H9 (cell line): ENCODE results near the gene AP1S3. TPM values are rescaled to one million over a fixed set of nuclear protein-coding genes. Genes with fewer than 3 reads are reported as not detected.

Experiments
- DNase-seq: peaks from one replicate; pipeline ENCODE4 v3.0.0-alpha.2; 2017
- H2AFZ ChIP-seq: one replicate; pipeline ENCODE4 v1.6.1; 2013; ENCODE audit warnings: mild to moderate bottlenecking, low read length, control low read depth, moderate library complexity
- H2AK5ac ChIP-seq: 2 replicates; pipeline ENCODE4 v1.6.1; 2013; ENCODE audit warnings: low read length, control low read depth, mixed read lengths; ENCODE audit not compliant: insufficient read length
- H2BK120ac ChIP-seq: one replicate; pipeline ENCODE4 v1.6.1; 2013; ENCODE audit warnings: low read depth, mild to moderate bottlenecking, low read length, control low read depth, inconsistent platforms; ENCODE audit not compliant: poor library complexity, severe bottlenecking
- H2BK12ac ChIP-seq: 2 replicates; pipeline ENCODE4 v1.6.1; 2013; ENCODE audit warnings: low read length, control low read depth, mixed read lengths, low read depth; ENCODE audit not compliant: insufficient read length
- H2BK15ac ChIP-seq: 2 replicates; pipeline ENCODE4 v1.6.1; 2013; ENCODE audit warnings: low read depth, low read length, control low read depth
- H2BK20ac ChIP-seq: one replicate; pipeline ENCODE4 v1.6.1; 2013; ENCODE audit warnings: low read depth, mild to moderate bottlenecking, low read length, control low read depth, inconsistent platforms; ENCODE audit not compliant: poor library complexity, severe bottlenecking
- H2BK5ac ChIP-seq: 2 replicates; pipeline ENCODE4 v1.6.1; 2013; ENCODE audit warnings: low read length, control low read depth, mixed read lengths; ENCODE audit not compliant: insufficient read length
- H3K14ac ChIP-seq: 2 replicates; pipeline ENCODE4 v1.6.1; 2013; ENCODE audit warnings: low read length, control low read depth; ENCODE audit not compliant: insufficient read depth
- H3K18ac ChIP-seq: 2 replicates; pipeline ENCODE4 v1.6.1; 2013; ENCODE audit warnings: low read depth, mild to moderate bottlenecking, mixed read lengths, low read length, control low read depth; ENCODE audit not compliant: insufficient read length
- H3K23ac ChIP-seq: 2 replicates; pipeline ENCODE4 v1.6.1; 2013; ENCODE audit warnings: low read length, control low read depth, mixed read lengths, low read depth; ENCODE audit not compliant: insufficient read length
- H3K23me2 ChIP-seq: 2 replicates; pipeline ENCODE4 v1.6.1; 2013; ENCODE audit warnings: low read depth, mild to moderate bottlenecking, mixed read lengths, low read length, control low read depth; ENCODE audit not compliant: insufficient read length, poor library complexity, severe bottlenecking
- H3K27ac ChIP-seq: 2 replicates; pipeline ENCODE4 v1.5.1; 2013; ENCODE audit warnings: low read length, control low read depth, mixed read lengths, low read depth; ENCODE audit not compliant: insufficient read length
- H3K27me3 ChIP-seq: 2 replicates; pipeline ENCODE4 v1.6.1; 2013; ENCODE audit warnings: low read length, control low read depth, inconsistent platforms; ENCODE audit not compliant: insufficient read depth
- H3K4ac ChIP-seq: 2 replicates; pipeline ENCODE4 v1.6.1; 2013; ENCODE audit warnings: low read depth, mild to moderate bottlenecking, control low read depth, inconsistent platforms, low read length, moderate library complexity
- H3K4me1 ChIP-seq: 2 replicates; pipeline ENCODE4 v1.6.1; 2013; ENCODE audit warnings: low read length, control low read depth, inconsistent platforms; ENCODE audit not compliant: insufficient read depth
- H3K4me2 ChIP-seq: 2 replicates; pipeline ENCODE4 v1.6.1; 2013; ENCODE audit warnings: low read length, control low read depth, mixed read lengths; ENCODE audit not compliant: insufficient read length, insufficient read depth
- H3K56ac ChIP-seq: 2 replicates; pipeline ENCODE4 v1.6.1; 2013; ENCODE audit warnings: low read depth, mild to moderate bottlenecking, mixed read lengths, low read length, control low read depth; ENCODE audit not compliant: insufficient read length
- H3K79me1 ChIP-seq: 2 replicates; pipeline ENCODE4 v1.6.1; 2013; ENCODE audit warnings: low read depth, mild to moderate bottlenecking, moderate library complexity, low read length, control low read depth, inconsistent platforms; ENCODE audit not compliant: insufficient read depth, poor library complexity, severe bottlenecking
- H3K79me2 ChIP-seq: 2 replicates; pipeline ENCODE4 v1.6.1; 2013; ENCODE audit warnings: low read length, control low read depth, inconsistent platforms; ENCODE audit not compliant: insufficient read depth
- H3K9ac ChIP-seq: 2 replicates; pipeline ENCODE4 v1.6.1; 2013; ENCODE audit warnings: low read length, control low read depth, mixed read lengths; ENCODE audit not compliant: insufficient read length; ENCODE audit errors: extremely low read depth
- H3K9me3 ChIP-seq: one replicate; pipeline ENCODE4 v1.6.1; 2013; ENCODE audit warnings: low read depth, low read length, inconsistent platforms; ENCODE audit not compliant: control insufficient read depth
- H3T11ph ChIP-seq: one replicate; pipeline ENCODE4 v1.6.1; 2013; ENCODE audit warnings: mild to moderate bottlenecking, low read length, control low read depth, inconsistent platforms
- H4K20me1 ChIP-seq: one replicate; pipeline ENCODE4 v1.6.1; 2013; ENCODE audit not compliant: control insufficient read depth, insufficient read length, insufficient read depth
- H4K5ac ChIP-seq: 2 replicates; pipeline ENCODE4 v1.6.1; 2013; ENCODE audit warnings: low read depth, mild to moderate bottlenecking, mixed read lengths, low read length, control low read depth; ENCODE audit not compliant: insufficient read length
- H4K8ac ChIP-seq: replicated peaks from 2 replicates; pipeline ENCODE4 v1.6.1; 2013; ENCODE audit warnings: low read length, control low read depth, mixed read lengths, low read depth; ENCODE audit not compliant: insufficient read length
- H4K91ac ChIP-seq: 2 replicates; pipeline ENCODE4 v1.6.1; 2013; ENCODE audit warnings: low read depth, mild to moderate bottlenecking, moderate library complexity, mixed read lengths, low read length, control low read depth; ENCODE audit not compliant: insufficient read length
- H3K27ac Mint-ChIP-seq, 3 experiments: 2 replicates in 2 of 3; 3 replicates in 1 of 3; pipeline ENCODE4 v1.8.0; 2020 to 2021; ENCODE audit warnings: mixed read lengths in 3 of 3, mild to moderate bottlenecking in 1 of 3, moderate library complexity in 1 of 3
- H3K27me3 Mint-ChIP-seq: 2 replicates; pipeline ENCODE4 v1.8.0; 2021; ENCODE audit warnings: low read depth, mild to moderate bottlenecking, moderate library complexity, mixed read lengths
- H3K36me3 Mint-ChIP-seq, 3 experiments: 2 replicates in 2 of 3; 3 replicates in 1 of 3; pipeline ENCODE4 v1.8.0; 2020 to 2021; ENCODE audit warnings: low read depth in 3 of 3, mixed read lengths in 3 of 3; ENCODE audit not compliant: insufficient read depth in 1 of 3
- H3K4me1 Mint-ChIP-seq, 2 experiments: 2 replicates each; pipeline ENCODE4 v1.8.0; 2020; ENCODE audit warnings: mixed read lengths in 2 of 2
- H3K4me3 Mint-ChIP-seq, 2 experiments: 2 replicates in 1 of 2; 3 replicates in 1 of 2; pipeline ENCODE4 v1.8.0; 2020 to 2021; ENCODE audit warnings: mild to moderate bottlenecking in 2 of 2, mixed read lengths in 2 of 2, moderate library complexity in 1 of 2
- H3K9me3 Mint-ChIP-seq, 2 experiments: 2 replicates in 1 of 2; 3 replicates in 1 of 2; pipeline ENCODE4 v1.8.0; 2020; ENCODE audit warnings: mild to moderate bottlenecking in 2 of 2, mixed read lengths in 2 of 2, moderate library complexity in 1 of 2
- CTCF ChIP-seq: fragments of 200-600 bp; sonication (generic); conservative IDR thresholded peaks from 3 replicates; pipeline ENCODE4 v1.8.0; 2021; ENCODE audit warnings: antibody characterized with exemption, mild to moderate bottlenecking
- WGBS: extraction: QIAGEN DNeasy Blood & Tissue Kit; methylation state at CpG from one replicate; pipeline ENCODE4 v1.1.7; 2013; ENCODE audit warnings: missing lambda C conversion rate, low lambda C conversion rate, mixed read lengths; ENCODE audit not compliant: insufficient read length; ENCODE audit errors: extremely low coverage; 5-methylcytosine and 5-hydroxymethylcytosine counted together
- total RNA-seq: library from RNA; stranded (reverse); gene quantifications from 2 replicates; pipeline ENCODE4 v1.2.1, GENCODE V29; 2021

AP1S3 gene
- total RNA-seq, 1 experiment from 2014 or later = 8.7 TPM

- H2AK5ac ChIP-seq = no peak overlapping the region
- no peaks in the 10 kb centered on the region for H3K79me1 ChIP-seq
- H3K27ac ChIP-seq = no peak overlapping the region
- no peak for TF ChIP-seq CTCF
- H3K79me2 ChIP-seq = no peaks in the 10 kb centered on the region
- H4K20me1 ChIP-seq = no peaks in the 10 kb centered on the region
- H3K27me3 ChIP-seq = no peaks in the 10 kb centered on the region
- H3T11ph ChIP-seq = no peak overlapping the region
- Mint-ChIP-seq H3K4me1 (no peaks in the 10 kb centered on the region), H3K4me3 (no peak overlapping the region), H3K27ac (no peak overlapping the region), H3K36me3 (peaks cover 21 to 26% (median 23%) of the 10 kb centered on the region in 3 experiments), H3K27me3 (no peaks in the 10 kb centered on the region; the same call in 1 of the 2 replicates), H3K9me3 (peaks cover 17 to 30% of the 10 kb centered on the region in 2 experiments)
- H4K91ac ChIP-seq = no peak overlapping the region
- no peak overlapping the region for H2BK20ac ChIP-seq
- no peak overlapping the region for H3K14ac ChIP-seq
- no peak for DNase-seq
- no peak overlapping the region for H2BK120ac ChIP-seq
- no peak overlapping the region for H2BK15ac ChIP-seq
- no peak overlapping the region for H3K23ac ChIP-seq
- H2BK5ac ChIP-seq = no peak overlapping the region
- no peak overlapping the region for H2BK12ac ChIP-seq
- H4K5ac ChIP-seq = no peak overlapping the region
- no peak overlapping the region for H2AFZ ChIP-seq
- H3K9me3 ChIP-seq = peaks cover 14% of the 10 kb centered on the region
- H3K56ac ChIP-seq = no peak overlapping the region
- H4K8ac ChIP-seq = no peak overlapping the region
- no peak overlapping the region for H3K9ac ChIP-seq
- no peaks in the 10 kb centered on the region for H3K23me2 ChIP-seq
- no peak overlapping the region for H3K4me2 ChIP-seq
- no CpG with 5 or more reads among the region's 3 CpGs for WGBS
- no peak overlapping the region for H3K18ac ChIP-seq
- H3K4me1 ChIP-seq = no peaks in the 10 kb centered on the region
- no peak overlapping the region for H3K4ac ChIP-seq
These were observed 15.0 kb upstream of the AP1S3 start for GRCh38 chr2:223852281-223852795.
